HG03159 (cell line): ENCODE data around the gene CCDC24.

Experiments
- ATAC-seq: cut with Tn5 transposase; IDR thresholded peaks from one replicate; pipeline ENCODE4 v1.9.1; 2021; ENCODE audit warnings: mild to moderate bottlenecking, moderate library complexity; ENCODE audit not compliant: unreplicated experiment

Gene CCDC24

GRCh38 chr1:43979528-43980254 lies 11.7 kb upstream of the CCDC24 start:
- ATAC-seq: no peak

GRCh38 chr1:43980255-43981134 lies 10.9 kb upstream of the CCDC24 start:
- no peak for ATAC-seq

- no peak for ATAC-seq
These were observed 10.3 kb upstream of the CCDC24 start for GRCh38 chr1:43981135-43981491.

- no peak for ATAC-seq
These were observed 9.8 kb upstream of the CCDC24 start for GRCh38 chr1:43981636-43982035.

- no peak for ATAC-seq
These were observed 9.2 kb upstream of the CCDC24 start for GRCh38 chr1:43982241-43982640.

GRCh38 chr1:43982808-43983207 lies 8.6 kb upstream of the CCDC24 start:
- no peak for ATAC-seq

GRCh38 chr1:43983253-43983899 lies 8.0 kb upstream of the CCDC24 start:
- ATAC-seq: no peak

- no peak for ATAC-seq
These were observed 6.5 kb upstream of the CCDC24 start for GRCh38 chr1:43984855-43985254.

- no peak for ATAC-seq
These were observed 5.3 kb upstream of the CCDC24 start for GRCh38 chr1:43985984-43986595.

GRCh38 chr1:43986712-43987111 lies 4.7 kb upstream of the CCDC24 start:
- ATAC-seq: no peak

- no peak for ATAC-seq
These were observed 4.1 kb upstream of the CCDC24 start for GRCh38 chr1:43987159-43987902.

GRCh38 chr1:43990271-43991199 lies 864 bp upstream of the CCDC24 start:
- ATAC-seq: no peak

GRCh38 chr1:43991200-43991475 lies 261 bp upstream of the CCDC24 start:
- ATAC-seq: no peak

- no peak for ATAC-seq
These were observed 1.0 kb downstream of the CCDC24 start for GRCh38 chr1:43992232-43992995.

GRCh38 chr1:43993206-43993914 lies 2.0 kb downstream of the CCDC24 start:
- no peak for ATAC-seq

GRCh38 chr1:43994071-43994470 lies 2.7 kb downstream of the CCDC24 start:
- ATAC-seq: no peak

- ATAC-seq: no peak
These were observed 3.7 kb downstream of the CCDC24 start for GRCh38 chr1:43994794-43995790.
